Endodermal cell (in vitro differentiated cells): ENCODE data around the gene LRRC63. TPM values are rescaled to one million over a fixed set of nuclear protein-coding genes. Genes with fewer than 3 reads are reported as not detected.

ENCODE experiments used
- DNase-seq: peaks from one replicate; pipeline ENCODE4 v3.0.0-alpha.2; 2017
- H3K27ac ChIP-seq: 2 replicates; pipeline ENCODE4 v1.5.1; 2013; ENCODE audit warnings: mild to moderate bottlenecking, low read depth, low read length, moderate library complexity
- H3K27me3 ChIP-seq: 2 replicates; pipeline ENCODE4 v1.6.1; 2013; ENCODE audit warnings: mild to moderate bottlenecking, low read length, moderate library complexity; ENCODE audit not compliant: insufficient read depth, control insufficient read depth, poor library complexity, severe bottlenecking
- H3K36me3 ChIP-seq: 2 replicates; pipeline ENCODE4 v1.7.0; 2013; ENCODE audit warnings: mild to moderate bottlenecking, low read length, moderate library complexity; ENCODE audit not compliant: control insufficient read depth, insufficient read depth
- H3K4me1 ChIP-seq: one replicate; pipeline ENCODE4 v1.7.0; 2013; ENCODE audit warnings: low read length; ENCODE audit not compliant: control insufficient read depth, insufficient read depth
- H3K4me3 ChIP-seq: 2 replicates; pipeline ENCODE4 v1.5.1; 2013; ENCODE audit warnings: mild to moderate bottlenecking, low read length, moderate library complexity
- H3K9ac ChIP-seq: 2 replicates; pipeline ENCODE4 v1.6.1; 2013; ENCODE audit warnings: mild to moderate bottlenecking, low read length, moderate library complexity; ENCODE audit not compliant: poor library complexity, severe bottlenecking; ENCODE audit errors: extremely low read depth
- H3K9me3 ChIP-seq: 2 replicates; pipeline ENCODE4 v1.6.1; 2013; ENCODE audit warnings: mild to moderate bottlenecking, low read length, moderate library complexity; ENCODE audit not compliant: control insufficient read depth
- H3K27ac Mint-ChIP-seq: 2 replicates; pipeline ENCODE4 v1.8.0; 2020; ENCODE audit warnings: mixed read lengths
- H3K27me3 Mint-ChIP-seq: 2 replicates; pipeline ENCODE4 v1.8.0; 2021; ENCODE audit warnings: mild to moderate bottlenecking, mixed read lengths; ENCODE audit not compliant: insufficient read depth
- H3K36me3 Mint-ChIP-seq: 2 replicates; pipeline ENCODE4 v1.8.0; 2020; ENCODE audit warnings: low read depth, mixed read lengths
- H3K4me1 Mint-ChIP-seq: 2 replicates; pipeline ENCODE4 v1.8.0; 2020; ENCODE audit warnings: mixed read lengths
- H3K4me3 Mint-ChIP-seq: 2 replicates; pipeline ENCODE4 v1.8.0; 2020; ENCODE audit warnings: mild to moderate bottlenecking, moderate library complexity, mixed read lengths
- H3K9me3 Mint-ChIP-seq: 2 replicates; pipeline ENCODE4 v1.8.0; 2020; ENCODE audit warnings: mild to moderate bottlenecking, mixed read lengths
- WGBS, 2 experiments: methylation state at CpG; one replicate each; pipeline versions ENCODE4 v1.1.5 to v1.1.7; 2013; ENCODE audit warnings: missing lambda C conversion rate in 2 of 2, mixed read lengths in 1 of 2; ENCODE audit not compliant: insufficient coverage in 1 of 2, insufficient read length in 1 of 2; 5-methylcytosine and 5-hydroxymethylcytosine counted together
- total RNA-seq, 2 donors: library from RNA; stranded (reverse); fragmentation: NEBNext Ultra II Directional in 1 of 2; extraction: Animal tissue kit (Norgen Biotek cat#: 25700) in 1 of 2; gene quantifications; 2 replicates in 1 of 2; 3 replicates in 1 of 2; pipeline ENCODE4 v1.2.1, GENCODE V29; 2021
- TF ChIP-seq, protein P1 (sequence below): fragments of 200-600 bp; sonication (generic); conservative IDR thresholded peaks from 2 replicates; pipeline ENCODE4 v1.5.0; 2021; ENCODE audit warnings: antibody characterized with exemption, mild to moderate bottlenecking

LRRC63 gene
- total RNA-seq, 2 donors from 2014 or later, result not detected

- no peak overlapping the region for H3K4me3 ChIP-seq
- H3K27ac ChIP-seq, result no peak overlapping the region
- no peak for DNase-seq
- H3K9me3 ChIP-seq, result no peaks in the 10 kb centered on the region
- H3K36me3 Mint-ChIP-seq, result no peaks in the 10 kb centered on the region
- H3K9me3 Mint-ChIP-seq, result no peaks in the 10 kb centered on the region
- H3K4me1 ChIP-seq, result no peaks in the 10 kb centered on the region
- no peaks in the 10 kb centered on the region for H3K27me3 ChIP-seq
- TF ChIP-seq, protein P1, sequence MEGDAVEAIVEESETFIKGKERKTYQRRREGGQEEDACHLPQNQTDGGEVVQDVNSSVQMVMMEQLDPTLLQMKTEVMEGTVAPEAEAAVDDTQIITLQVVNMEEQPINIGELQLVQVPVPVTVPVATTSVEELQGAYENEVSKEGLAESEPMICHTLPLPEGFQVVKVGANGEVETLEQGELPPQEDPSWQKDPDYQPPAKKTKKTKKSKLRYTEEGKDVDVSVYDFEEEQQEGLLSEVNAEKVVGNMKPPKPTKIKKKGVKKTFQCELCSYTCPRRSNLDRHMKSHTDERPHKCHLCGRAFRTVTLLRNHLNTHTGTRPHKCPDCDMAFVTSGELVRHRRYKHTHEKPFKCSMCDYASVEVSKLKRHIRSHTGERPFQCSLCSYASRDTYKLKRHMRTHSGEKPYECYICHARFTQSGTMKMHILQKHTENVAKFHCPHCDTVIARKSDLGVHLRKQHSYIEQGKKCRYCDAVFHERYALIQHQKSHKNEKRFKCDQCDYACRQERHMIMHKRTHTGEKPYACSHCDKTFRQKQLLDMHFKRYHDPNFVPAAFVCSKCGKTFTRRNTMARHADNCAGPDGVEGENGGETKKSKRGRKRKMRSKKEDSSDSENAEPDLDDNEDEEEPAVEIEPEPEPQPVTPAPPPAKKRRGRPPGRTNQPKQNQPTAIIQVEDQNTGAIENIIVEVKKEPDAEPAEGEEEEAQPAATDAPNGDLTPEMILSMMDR, result no peak
- H3K36me3 ChIP-seq, result no peaks in the 10 kb centered on the region
- H3K27ac Mint-ChIP-seq, result no peak overlapping the region
- 84 to 87% methylated on average over 3 of the region's 3 CpGs for WGBS, 2 experiments
- H3K27me3 Mint-ChIP-seq, result peaks cover 3% of the 10 kb centered on the region
- peaks cover 10% of the 10 kb centered on the region for H3K4me1 Mint-ChIP-seq
- H3K4me3 Mint-ChIP-seq, result no peak overlapping the region
- H3K9ac ChIP-seq, result no peak overlapping the region
Measured at GRCh38 chr13:46320406-46320805, 108.7 kb downstream of the LRRC63 start.

GRCh38 chr13:46320821-46321220, 109.1 kb downstream of the LRRC63 start:
- Histone ChIP-seq H3K4me3 (no peak overlapping the region), H3K27me3 (no peaks in the 10 kb centered on the region)

DNA sequence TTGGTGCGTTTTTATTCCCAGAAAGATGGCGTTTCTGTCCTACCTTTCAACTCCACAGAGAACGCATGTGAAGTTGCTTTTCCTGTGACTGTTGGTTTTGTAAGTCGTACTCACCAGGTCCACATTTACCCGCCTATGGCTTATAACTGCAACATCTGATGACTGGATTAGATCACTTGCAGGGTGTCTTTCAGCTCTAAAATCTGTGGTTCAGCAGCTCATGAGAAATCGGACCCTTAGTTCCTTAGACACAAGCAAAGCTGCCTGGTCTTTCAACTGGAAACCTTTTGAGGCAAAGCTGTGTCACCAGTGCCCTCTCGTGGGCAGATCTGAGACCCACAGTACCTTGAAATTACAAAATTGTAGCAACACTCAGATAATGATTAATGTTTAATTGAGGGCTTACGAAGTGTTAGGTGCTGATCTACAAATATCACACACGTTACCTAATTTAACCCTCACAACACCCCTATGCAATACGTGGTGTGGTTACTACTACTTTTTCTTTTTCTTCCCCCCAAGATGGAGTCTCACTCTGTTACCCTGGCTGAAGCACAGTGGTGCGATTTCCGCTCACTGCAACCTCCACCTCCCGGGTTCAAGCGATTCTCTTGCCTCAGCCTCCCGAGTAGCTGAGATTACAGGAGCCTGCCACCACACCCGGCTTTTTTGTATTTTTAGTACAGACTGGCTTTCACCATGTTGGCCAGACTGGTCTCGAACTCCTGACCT, 109.9 kb downstream of the LRRC63 start:
- H3K4me1 ChIP-seq, result no peaks in the 10 kb centered on the region
- no peaks in the 10 kb centered on the region for H3K36me3 ChIP-seq
- Mint-ChIP-seq H3K36me3 (no peaks in the 10 kb centered on the region), H3K4me3 (no peak overlapping the region), H3K27me3 (peaks cover 5% of the 10 kb centered on the region), H3K9me3 (no peaks in the 10 kb centered on the region), H3K27ac (no peak overlapping the region), H3K4me1 (peaks cover 10% of the 10 kb centered on the region)
- 71 to 73% methylated on average over 13 to 17 of the region's 17 CpGs for WGBS, 2 experiments
- peak; percentile 85 for DNase-seq
- H3K27me3 ChIP-seq, result no peaks in the 10 kb centered on the region
- TF ChIP-seq, protein P1, result peak; percentile 86
- no peak overlapping the region for H3K4me3 ChIP-seq
- no peak overlapping the region for H3K27ac ChIP-seq
- H3K9ac ChIP-seq, result no peak overlapping the region
- no peaks in the 10 kb centered on the region for H3K9me3 ChIP-seq

More at GRCh38 chr13:46320821-46321220, 109.1 kb downstream of the LRRC63 start:
- WGBS, 2 experiments, result 91 to 94% methylated on average over 2 to 4 of the region's 4 CpGs
- peak; percentile 61 for DNase-seq
- Histone ChIP-seq H3K9me3 (no peaks in the 10 kb centered on the region), H3K4me1 (no peaks in the 10 kb centered on the region), H3K27ac (no peak overlapping the region), H3K9ac (no peak overlapping the region), H3K36me3 (no peaks in the 10 kb centered on the region)
- TF ChIP-seq, protein P1, result no peak
- Mint-ChIP-seq H3K9me3 (no peaks in the 10 kb centered on the region), H3K27ac (no peak overlapping the region), H3K4me1 (peaks cover 10% of the 10 kb centered on the region), H3K4me3 (no peak overlapping the region), H3K27me3 (peaks cover 3% of the 10 kb centered on the region), H3K36me3 (no peaks in the 10 kb centered on the region)
